Measurements from ENCODE around the gene PIK3CA. TPM values are rescaled to one million over a fixed set of nuclear protein-coding genes. Genes with fewer than 3 reads are reported as not detected.

The PIK3CA gene
- total RNA-seq, 1 experiment from 2014 or later, result 12.0 TPM

DNA sequence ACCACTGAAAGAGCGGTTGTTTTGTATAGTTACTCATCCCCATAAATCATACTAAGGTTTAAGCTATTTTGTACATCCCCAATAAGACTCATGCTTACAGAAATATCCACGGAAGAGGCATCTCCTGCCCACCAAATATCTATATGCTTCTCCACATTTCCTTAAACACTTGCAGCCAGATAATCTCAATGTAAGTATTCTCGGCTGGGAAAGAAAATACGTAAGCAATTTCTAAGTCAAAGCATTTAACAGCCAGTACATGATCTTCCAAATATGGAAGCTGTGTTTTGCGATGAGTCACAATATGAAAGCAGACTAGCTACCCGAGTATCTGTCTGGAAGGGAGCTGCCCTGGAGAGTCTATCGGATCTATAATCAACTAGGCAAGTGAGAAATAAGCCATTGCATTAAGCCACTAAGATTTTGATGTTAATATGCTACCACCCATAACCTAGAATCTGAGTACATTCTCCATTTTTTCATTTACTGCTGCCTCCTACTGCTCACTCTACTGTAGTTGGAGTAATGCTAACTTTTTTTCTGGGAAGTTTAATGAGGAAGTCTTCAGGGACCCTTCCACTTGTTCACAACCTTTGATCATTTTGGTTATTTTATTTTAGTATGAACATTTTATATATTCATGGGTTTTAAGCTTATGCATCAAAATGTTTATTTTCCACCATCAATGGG lies 49.6 kb upstream of the PIK3CA start:
- Histone ChIP-seq H2BK20ac (ENCODE audit: low read depth, low read length, poor library complexity, severe bottlenecking) (no peak overlapping the region), H3K4me2 (ENCODE audit: insufficient read depth, insufficient read length, low read length) (no peak overlapping the region), H3K79me2 (ENCODE audit: insufficient read depth, low read length) (no peaks in the 10 kb centered on the region), H3K14ac (ENCODE audit: insufficient read depth, low read length) (no peak overlapping the region), H4K5ac (ENCODE audit: insufficient read length, low read depth, low read length) (no peak overlapping the region), H3K56ac (ENCODE audit: insufficient read length, low read depth, low read length) (no peak overlapping the region), H3K18ac (ENCODE audit: insufficient read length, low read depth, low read length) (no peak overlapping the region), H4K20me1 (ENCODE audit: control insufficient read depth, insufficient read depth, insufficient read length) (no peaks in the 10 kb centered on the region), H2AK5ac (ENCODE audit: insufficient read length, low read length) (no peak overlapping the region), H3K4ac (ENCODE audit: low read depth, low read length) (no peak overlapping the region), H3K27ac (ENCODE audit: insufficient read length, low read depth, low read length) (no peak overlapping the region), H2BK120ac (ENCODE audit: low read depth, low read length, poor library complexity, severe bottlenecking) (no peak overlapping the region), H3T11ph (ENCODE audit: low read length) (no peak overlapping the region), H3K4me1 (ENCODE audit: insufficient read depth, low read length) (no peaks in the 10 kb centered on the region), H3K79me1 (ENCODE audit: insufficient read depth, low read depth, low read length, poor library complexity, severe bottlenecking) (no peaks in the 10 kb centered on the region), H4K91ac (ENCODE audit: insufficient read length, low read depth, low read length) (no peak overlapping the region), H3K9me3 (ENCODE audit: control insufficient read depth, low read depth, low read length) (no peaks in the 10 kb centered on the region), H2BK5ac (ENCODE audit: insufficient read length, low read length) (no peak overlapping the region), H2BK12ac (ENCODE audit: insufficient read length, low read depth, low read length) (no peak overlapping the region), H3K23me2 (ENCODE audit: insufficient read length, low read depth, low read length, poor library complexity, severe bottlenecking) (no peaks in the 10 kb centered on the region), H2AFZ (ENCODE audit: low read length) (no peak overlapping the region), H3K23ac (ENCODE audit: insufficient read length, low read depth, low read length) (no peak overlapping the region), H3K27me3 (ENCODE audit: insufficient read depth, low read length) (no peaks in the 10 kb centered on the region), H4K8ac (replicated peaks; ENCODE audit: insufficient read length, low read depth, low read length) (no peak overlapping the region), H3K9ac (ENCODE audit: extremely low read depth, insufficient read length, low read length) (no peak overlapping the region), H2BK15ac (ENCODE audit: low read depth, low read length) (no peak overlapping the region)
- no peak for DNase-seq
- TF ChIP-seq, protein P1, sequence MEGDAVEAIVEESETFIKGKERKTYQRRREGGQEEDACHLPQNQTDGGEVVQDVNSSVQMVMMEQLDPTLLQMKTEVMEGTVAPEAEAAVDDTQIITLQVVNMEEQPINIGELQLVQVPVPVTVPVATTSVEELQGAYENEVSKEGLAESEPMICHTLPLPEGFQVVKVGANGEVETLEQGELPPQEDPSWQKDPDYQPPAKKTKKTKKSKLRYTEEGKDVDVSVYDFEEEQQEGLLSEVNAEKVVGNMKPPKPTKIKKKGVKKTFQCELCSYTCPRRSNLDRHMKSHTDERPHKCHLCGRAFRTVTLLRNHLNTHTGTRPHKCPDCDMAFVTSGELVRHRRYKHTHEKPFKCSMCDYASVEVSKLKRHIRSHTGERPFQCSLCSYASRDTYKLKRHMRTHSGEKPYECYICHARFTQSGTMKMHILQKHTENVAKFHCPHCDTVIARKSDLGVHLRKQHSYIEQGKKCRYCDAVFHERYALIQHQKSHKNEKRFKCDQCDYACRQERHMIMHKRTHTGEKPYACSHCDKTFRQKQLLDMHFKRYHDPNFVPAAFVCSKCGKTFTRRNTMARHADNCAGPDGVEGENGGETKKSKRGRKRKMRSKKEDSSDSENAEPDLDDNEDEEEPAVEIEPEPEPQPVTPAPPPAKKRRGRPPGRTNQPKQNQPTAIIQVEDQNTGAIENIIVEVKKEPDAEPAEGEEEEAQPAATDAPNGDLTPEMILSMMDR (conservative IDR thresholded peaks at IDR 0.05), result no peak
- no CpG with 5 or more reads among the region's 7 CpGs for WGBS (ENCODE audit: extremely low coverage, insufficient read length, low lambda C conversion rate)
- Mint-ChIP-seq H3K4me3 (no peak overlapping the region), H3K9me3 (no peaks in the 10 kb centered on the region; a peak in 1 of 5 replicates), H3K4me1 (no peaks in the 10 kb centered on the region), H3K27me3 (ENCODE audit: low read depth) (no peaks in the 10 kb centered on the region), H3K36me3 (ENCODE audit: insufficient read depth in 1 of 3, low read depth in 3 of 3) (no peaks in the 10 kb centered on the region), H3K27ac (no peak overlapping the region)

Data from H9 (cell line).